ENCODE results near the gene SLC8A1.

Gene SLC8A1

GRCh38 chr2:40421631-40422297 is 30.1 kb downstream of the SLC8A1 start:
- no peak for DNase-seq (ENCODE audit: low read depth)

DNA sequence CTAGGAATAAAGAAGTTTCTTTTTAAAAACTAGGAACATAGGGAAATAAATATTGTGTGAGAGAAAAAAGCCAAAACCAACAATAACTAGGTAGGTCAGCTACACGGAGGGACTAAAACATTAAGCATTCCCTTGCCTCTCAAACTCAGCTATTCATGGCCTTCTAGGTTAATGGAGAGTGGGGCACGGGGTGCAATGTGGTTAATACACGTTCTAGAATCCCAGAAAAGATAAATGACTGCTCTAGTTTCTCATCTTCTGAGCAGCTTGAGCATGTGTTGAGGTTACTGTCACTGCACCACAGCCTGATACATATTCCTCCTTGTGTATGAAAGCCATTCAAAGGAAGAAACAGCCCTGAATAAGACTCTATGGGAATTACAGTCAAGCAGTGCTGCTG is 31.4 kb downstream of the SLC8A1 start:
- no peak for DNase-seq (ENCODE audit: low read depth)

DNA sequence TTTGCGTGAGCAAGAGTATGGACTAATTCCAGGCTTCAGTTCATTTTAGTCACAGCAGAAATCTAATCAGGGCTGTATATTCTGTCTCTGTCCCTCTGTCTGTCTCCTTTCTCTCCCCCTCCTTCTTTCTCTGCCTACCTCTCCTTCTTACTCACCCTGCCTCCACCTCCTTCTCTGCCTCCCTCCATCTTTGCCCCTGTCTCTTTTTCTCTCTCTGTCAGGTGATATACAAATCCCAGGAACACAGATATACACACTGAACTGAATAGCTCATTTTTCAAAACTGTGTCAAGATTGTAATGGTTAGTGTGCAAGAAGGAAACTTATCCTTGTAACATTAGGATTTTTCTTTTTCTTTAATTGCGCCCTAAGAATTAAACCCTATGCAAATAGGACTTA is 32.5 kb downstream of the SLC8A1 start:
- no peak for DNase-seq (ENCODE audit: low read depth)

GRCh38 chr2:40418614-40419363 is 33.1 kb downstream of the SLC8A1 start:
- DNase-seq (ENCODE audit: low read depth): no peak

- no peak for DNase-seq (ENCODE audit: low read depth)
Observed at GRCh38 chr2:40416486-40416885, 35.4 kb downstream of the SLC8A1 start.

GRCh38 chr2:40415391-40415790 is 36.5 kb downstream of the SLC8A1 start:
- DNase-seq (ENCODE audit: low read depth): no peak

DNA sequence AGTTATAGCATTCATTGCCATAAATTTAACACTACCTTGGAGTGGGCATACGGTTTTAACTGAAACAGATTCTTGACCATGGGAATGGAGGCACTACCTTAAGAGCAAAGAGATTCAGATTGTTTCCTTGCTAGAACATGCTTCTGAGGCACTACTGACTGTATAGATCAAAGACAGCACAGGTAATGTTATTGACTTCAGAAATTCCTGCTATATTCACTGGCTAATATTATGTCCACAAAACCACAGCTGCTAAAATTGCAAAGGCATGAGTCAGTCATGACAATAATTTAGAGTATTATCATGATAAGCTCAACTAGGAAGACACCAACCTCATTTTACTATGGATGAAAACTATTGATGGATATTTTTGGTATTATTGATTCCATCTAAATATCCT is 39.4 kb downstream of the SLC8A1 start:
- no peak for DNase-seq (ENCODE audit: low read depth)

- DNase-seq (ENCODE audit: low read depth): no peak
Observed at GRCh38 chr2:40410695-40411094, 41.2 kb downstream of the SLC8A1 start.

- no peak for DNase-seq (ENCODE audit: low read depth)
Observed at GRCh38 chr2:40409734-40410133, 42.2 kb downstream of the SLC8A1 start.

- DNase-seq (ENCODE audit: low read depth): no peak
Observed at GRCh38 chr2:40406485-40407289, 45.2 kb downstream of the SLC8A1 start.

GRCh38 chr2:40405465-40405864 is 46.4 kb downstream of the SLC8A1 start:
- no peak for DNase-seq (ENCODE audit: low read depth)

DNA sequence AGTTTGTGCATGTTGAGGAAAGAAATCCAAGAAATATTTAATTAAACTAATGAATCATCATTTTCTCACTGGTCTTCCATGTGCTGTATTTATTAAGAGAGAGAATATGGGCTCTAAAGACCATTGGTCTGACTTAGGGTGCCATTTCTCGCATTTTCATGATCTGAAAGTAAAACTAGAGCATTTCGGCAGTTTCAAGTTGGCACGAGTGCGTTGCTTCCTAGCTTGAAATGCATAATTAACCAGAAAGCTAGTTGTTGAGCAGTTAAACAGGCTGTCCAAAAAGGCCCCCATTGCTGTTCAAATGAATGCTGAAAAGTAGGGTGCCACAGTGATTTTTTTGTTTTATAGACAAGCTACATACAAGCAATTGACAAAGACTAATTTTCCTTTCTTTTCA is 47.4 kb downstream of the SLC8A1 start:
- DNase-seq (ENCODE audit: low read depth): no peak

GRCh38 chr2:40403233-40403836 is 48.6 kb downstream of the SLC8A1 start:
- DNase-seq (ENCODE audit: low read depth): no peak

GRCh38 chr2:40401896-40402295 is 50.0 kb downstream of the SLC8A1 start:
- no peak for DNase-seq (ENCODE audit: low read depth)

DNA sequence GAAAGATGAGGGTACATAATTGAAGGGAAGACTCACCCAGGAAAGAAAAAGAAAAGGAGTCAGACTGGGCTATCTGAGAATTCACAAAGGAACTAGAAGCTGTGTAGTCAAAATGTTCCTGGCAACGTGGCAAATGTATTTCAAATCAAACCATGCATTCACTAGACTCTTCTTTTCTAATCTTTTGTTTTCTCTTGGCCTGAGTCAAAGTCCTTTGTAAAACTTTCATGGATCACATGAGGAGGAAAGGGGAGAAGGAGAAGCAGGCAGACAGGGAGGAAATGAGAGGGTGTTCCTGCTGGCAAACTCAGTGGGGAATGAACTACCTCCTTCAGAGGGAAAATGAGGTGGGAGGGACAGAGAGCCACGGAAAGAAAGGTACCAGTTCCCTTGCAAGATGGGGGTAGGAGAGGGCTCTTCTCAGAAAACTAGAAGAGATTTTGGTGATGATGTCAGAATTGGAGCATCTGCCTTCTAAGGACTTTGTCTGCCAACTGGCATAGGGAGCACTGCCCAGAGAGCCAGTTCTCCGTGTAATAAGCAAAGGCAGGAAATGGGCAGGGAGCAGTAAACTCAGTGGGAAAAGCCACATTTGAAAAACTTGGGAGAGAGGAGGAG is 51.4 kb downstream of the SLC8A1 start:
- DNase-seq (ENCODE audit: low read depth): no peak

DNA sequence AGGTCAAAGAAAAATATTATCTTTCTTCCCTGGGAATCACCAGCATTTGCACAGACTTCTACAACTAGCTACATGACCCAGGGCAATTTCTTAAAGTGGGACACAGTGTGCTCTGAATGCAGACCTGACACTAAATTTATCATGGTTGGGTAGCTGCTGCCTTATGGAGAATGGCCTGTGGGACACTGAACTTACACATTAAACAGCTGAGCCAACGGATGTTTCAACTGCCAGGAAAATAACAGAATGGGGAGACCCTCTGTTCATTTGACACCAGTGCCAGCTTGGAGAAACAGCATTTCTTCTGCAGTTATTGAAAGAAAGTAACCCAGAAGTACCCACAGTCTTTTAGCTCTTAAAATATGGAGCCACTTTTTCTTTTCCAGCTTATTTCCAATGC is 54.1 kb downstream of the SLC8A1 start:
- DNase-seq (ENCODE audit: low read depth): no peak

DNA sequence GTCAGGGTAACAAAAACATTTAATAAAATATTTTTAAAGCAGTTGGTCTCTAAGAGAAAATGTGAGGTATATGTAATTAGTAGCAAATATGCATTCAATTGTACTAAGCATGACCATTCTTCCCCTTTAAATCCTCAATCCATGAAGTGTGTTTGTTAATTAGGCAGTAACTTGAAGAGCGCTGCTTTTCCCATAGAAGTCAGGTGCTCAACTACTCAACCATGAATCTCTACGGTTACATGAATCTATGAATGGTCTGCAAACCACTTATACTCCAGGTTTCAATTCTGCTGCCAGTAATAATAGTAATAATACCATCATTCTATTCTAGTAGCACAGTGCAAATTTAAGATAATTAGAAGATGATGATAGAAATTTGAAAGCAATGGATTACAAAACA is 55.8 kb downstream of the SLC8A1 start:
- no peak for DNase-seq (ENCODE audit: low read depth)

- DNase-seq (ENCODE audit: low read depth): no peak
Observed at GRCh38 chr2:40395169-40396073, 56.5 kb downstream of the SLC8A1 start.

GRCh38 chr2:40394597-40394996 is 57.3 kb downstream of the SLC8A1 start:
- DNase-seq (ENCODE audit: low read depth): no peak

GRCh38 chr2:40394031-40394430 is 57.9 kb downstream of the SLC8A1 start:
- DNase-seq (ENCODE audit: low read depth): no peak

- DNase-seq (ENCODE audit: low read depth): no peak
Observed at GRCh38 chr2:40388161-40388560, 63.7 kb downstream of the SLC8A1 start.
